ENCODE results near the gene UBE2G1. TPM values are rescaled to one million over a fixed set of nuclear protein-coding genes. Genes with fewer than 3 reads are reported as not detected.

UBE2G1 gene
- total and polyA plus RNA-seq, 10 of the 15 experiments (the other 5 are each of a cell fraction or from before 2014, with no cell fraction given), result 24.4 to 139 (median 77.4) TPM

- TF ChIP-seq NKRF (conservative IDR thresholded peaks at IDR 0.05) (peak; percentile 76), TCF12 (IDR thresholded peaks at IDR 0.05; ENCODE audit: low read depth, low read length) (peak; percentile 51; the same call in 1 of the 2 replicates), JUND (IDR thresholded peaks at IDR 0.05; ENCODE audit: low read depth, low read length) (0 out of 2 replicates have a peak, but pooled peaks have one; percentile 22), ZBTB33 (IDR thresholded peaks at IDR 0.05) (no peak), PAX8 (IDR thresholded peaks at IDR 0.05) (no peak), ELK1 (IDR thresholded peaks at IDR 0.05; ENCODE audit: low read depth, low read length) (0 out of 2 replicates have a peak, but pooled peaks have one; percentile 35), MLLT1 (IDR thresholded peaks at IDR 0.05) (no peak), YY1 (IDR thresholded peaks at IDR 0.05; ENCODE audit: low read depth, low read length) (0 out of 2 replicates have a peak, but pooled peaks have one; percentile 28), NBN (IDR thresholded peaks at IDR 0.05) (0 out of 2 replicates have a peak, but pooled peaks have one; percentile 29), E4F1 (IDR thresholded peaks at IDR 0.05; ENCODE audit: borderline replicate concordance, partially characterized antibody) (no peak), MYC (IDR thresholded peaks at IDR 0.05; ENCODE audit: insufficient read depth, insufficient read length, insufficient replicate concordance, low read length, severe bottlenecking) (peak; percentile 59), PAX5 (IDR thresholded peaks at IDR 0.05; ENCODE audit: borderline replicate concordance, low read depth, low read length) (no peak), ZBTB11 (CRISPR knock-in tag; IDR thresholded peaks at IDR 0.05) (no peak), KAT2A (conservative IDR thresholded peaks at IDR 0.05; ENCODE audit: control insufficient read depth, low read depth, low read length) (no peak), BACH1 (IDR thresholded peaks at IDR 0.05; ENCODE audit: borderline replicate concordance) (peak; percentile 53; the same call in 1 of the 2 replicates), MEF2B (IDR thresholded peaks at IDR 0.05; ENCODE audit: partially characterized antibody, poor library complexity, severe bottlenecking) (peak; percentile 47), CREB1 (IDR thresholded peaks at IDR 0.05; ENCODE audit: low read depth) (no peak)
Measured at GRCh38 chr17:4365103-4365627, 1.3 kb downstream of the UBE2G1 start (continued).
